GM08714 (cell line): ENCODE measurements around the gene VAV2.

Source experiments
- H3K4me3 ChIP-seq: fragments of 200-500 bp; sonication (Bioruptor generic); 2 replicates; pipeline ENCODE4 v1.5.1; 2014; ENCODE audit warnings: mild to moderate bottlenecking, low read length, inconsistent platforms
- ZNF274 ChIP-seq: IDR thresholded peaks from 2 replicates; pipeline ENCODE4 v1.6.1; 2012; ENCODE audit warnings: mild to moderate bottlenecking, low read depth, low read length

VAV2 gene

GRCh38 chr9:133740911-133741310 is 251.2 kb downstream of the VAV2 start:
- H3K4me3 ChIP-seq = no peak overlapping the region
- no peak for TF ChIP-seq ZNF274

- no peak overlapping the region for H3K4me3 ChIP-seq
- no peak for TF ChIP-seq ZNF274
Measured at GRCh38 chr9:133739408-133740280, 252.5 kb downstream of the VAV2 start.

- H3K4me3 ChIP-seq = no peak overlapping the region
- no peak for TF ChIP-seq ZNF274
Measured at GRCh38 chr9:133738640-133739225, 253.4 kb downstream of the VAV2 start.

- TF ChIP-seq ZNF274 = no peak
- H3K4me3 ChIP-seq = no peak within 1 kb of the TSS
Measured at GRCh38 chr9:133737774-133738639, 254.1 kb downstream of the VAV2 start, which contains the start of gene SARDH. SARDH (minus strand) TSS chr9:133738352; CDS start chr9:133734173, 4,179 bp downstream.

- no peak overlapping the region for H3K4me3 ChIP-seq
Measured at GRCh38 chr9:133737071-133737773, 254.9 kb downstream of the VAV2 start.

GRCh38 chr9:133735931-133736330 is 256.2 kb downstream of the VAV2 start:
- no peak for TF ChIP-seq ZNF274
- no peak overlapping the region for H3K4me3 ChIP-seq

More at GRCh38 chr9:133737071-133737773, 254.9 kb downstream of the VAV2 start:
- no peak for TF ChIP-seq ZNF274

- TF ChIP-seq ZNF274 = no peak
- H3K4me3 ChIP-seq = no peak overlapping the region
Measured at GRCh38 chr9:133735415-133735775, 256.7 kb downstream of the VAV2 start.

GRCh38 chr9:133734590-133735414 is 257.3 kb downstream of the VAV2 start:
- no peak overlapping the region for H3K4me3 ChIP-seq
- TF ChIP-seq ZNF274 = no peak

- no peak overlapping the region for H3K4me3 ChIP-seq
- no peak for TF ChIP-seq ZNF274
Measured at GRCh38 chr9:133733796-133734533, 258.2 kb downstream of the VAV2 start.

GRCh38 chr9:133733421-133733795 is 258.7 kb downstream of the VAV2 start:
- H3K4me3 ChIP-seq = no peak overlapping the region
- TF ChIP-seq ZNF274 = no peak

- TF ChIP-seq ZNF274 = no peak
- H3K4me3 ChIP-seq = no peak overlapping the region
Measured at GRCh38 chr9:133732639-133733408, 259.3 kb downstream of the VAV2 start.
